Liver (tissue), 9 donors: ENCODE data around the gene EGFLAM. TPM values are rescaled to one million over a fixed set of nuclear protein-coding genes. Genes with fewer than 3 reads are reported as not detected.
A peak's percentile ranks its signal among the peaks of the same experiment; 100 is the strongest.

Source experiments
- DNase-seq: peaks from one replicate; pipeline ENCODE4 v3.0.0-alpha.2; 2017; ENCODE audit warnings: low spot score
- H3K27ac ChIP-seq, 2 donors: one replicate each; pipeline ENCODE4 v1.7.0; 2013; ENCODE audit warnings: inconsistent platforms in 2 of 2, low read length in 2 of 2, control low read depth in 1 of 2, low read depth in 1 of 2, mild to moderate bottlenecking in 1 of 2
- H3K27me3 ChIP-seq, 4 donors: one replicate each; pipeline versions ENCODE4 v1.6.1 to v1.7.0; 2013; ENCODE audit warnings: low read length in 3 of 4, inconsistent platforms in 1 of 4, mild to moderate bottlenecking in 1 of 4, moderate library complexity in 1 of 4; ENCODE audit not compliant: control insufficient read depth in 4 of 4, insufficient read depth in 4 of 4
- H3K36me3 ChIP-seq, 4 donors: one replicate each; pipeline versions ENCODE4 v1.6.1 to v1.7.0; 2013; ENCODE audit warnings: low read length in 3 of 4, mild to moderate bottlenecking in 3 of 4, low read depth in 1 of 4, moderate library complexity in 1 of 4; ENCODE audit not compliant: control insufficient read depth in 4 of 4, insufficient read depth in 3 of 4
- H3K4me1 ChIP-seq, 4 donors: one replicate each; pipeline versions ENCODE4 v1.6.1 to v1.7.0; 2013; ENCODE audit warnings: low read length in 3 of 4, mild to moderate bottlenecking in 3 of 4, moderate library complexity in 1 of 4; ENCODE audit not compliant: control insufficient read depth in 4 of 4, insufficient read depth in 4 of 4
- H3K4me3 ChIP-seq, 3 donors: one replicate each; pipeline versions ENCODE4 v1.6.1 to v1.7.0; 2013; ENCODE audit warnings: low read length in 3 of 3, control low read depth in 1 of 3, low read depth in 1 of 3, mild to moderate bottlenecking in 1 of 3
- H3K9ac ChIP-seq, 2 donors: one replicate each; pipeline ENCODE4 v1.7.0; 2013; ENCODE audit warnings: low read length in 2 of 2, mild to moderate bottlenecking in 2 of 2, moderate library complexity in 2 of 2, control low read depth in 1 of 2, low read depth in 1 of 2
- H3K9me3 ChIP-seq, 4 donors: one replicate each; pipeline versions ENCODE4 v1.6.1 to v1.7.0; 2013; ENCODE audit warnings: low read length in 3 of 4; ENCODE audit not compliant: control insufficient read depth in 4 of 4
- ATF3 ChIP-seq: IDR thresholded peaks from 2 replicates; pipeline ENCODE4 v1.6.1; 2016; ENCODE audit warnings: antibody characterized with exemption
- CTCF ChIP-seq: fragments of 150-350 bp; IDR thresholded peaks from 2 replicates; pipeline ENCODE4 v1.5.1; 2017; ENCODE audit warnings: improper control_type of control experiment, low read depth, low read length; ENCODE audit not compliant: missing input control
- EGR1 ChIP-seq, 2 donors: IDR thresholded peaks; 2 replicates each; pipeline ENCODE4 v1.6.1; 2016 to 2018; ENCODE audit warnings: antibody characterized with exemption in 2 of 2, low read depth in 2 of 2
- FOXA1 ChIP-seq: IDR thresholded peaks from 2 replicates; pipeline ENCODE4 v1.6.1; 2016; ENCODE audit warnings: antibody characterized with exemption
- FOXA2 ChIP-seq: IDR thresholded peaks from 2 replicates; pipeline ENCODE4 v1.6.1; 2016; ENCODE audit warnings: antibody characterized with exemption
- GABPA ChIP-seq, 2 donors: IDR thresholded peaks in 1 of 2; conservative IDR thresholded peaks in 1 of 2; 2 replicates each; pipeline ENCODE4 v1.6.1; 2016; ENCODE audit warnings: antibody characterized with exemption in 2 of 2, mild to moderate bottlenecking in 1 of 2, moderate library complexity in 1 of 2
- HNF4A ChIP-seq, 2 donors: conservative IDR thresholded peaks; 2 replicates each; pipeline ENCODE4 v1.6.1; 2016; ENCODE audit warnings: antibody characterized with exemption in 2 of 2, mild to moderate bottlenecking in 2 of 2
- HNF4G ChIP-seq: IDR thresholded peaks from 2 replicates; pipeline ENCODE4 v1.6.1; 2016; ENCODE audit warnings: antibody characterized with exemption
- JUND ChIP-seq, 2 donors: IDR thresholded peaks; 2 replicates each; pipeline ENCODE4 v1.6.1; 2016; ENCODE audit warnings: antibody characterized with exemption in 2 of 2
- MAX ChIP-seq: IDR thresholded peaks from 2 replicates; pipeline ENCODE4 v1.6.1; 2016; ENCODE audit warnings: antibody characterized with exemption
- NR2F2 ChIP-seq: IDR thresholded peaks from 2 replicates; pipeline ENCODE4 v1.6.1; 2016; ENCODE audit warnings: antibody characterized with exemption
- RAD21 ChIP-seq, 2 donors: IDR thresholded peaks; 2 replicates each; pipeline ENCODE4 v1.6.1; 2016; ENCODE audit warnings: antibody characterized with exemption in 2 of 2, mild to moderate bottlenecking in 2 of 2
- REST ChIP-seq: IDR thresholded peaks from 2 replicates; pipeline ENCODE4 v1.6.1; 2016; ENCODE audit warnings: antibody characterized with exemption, mild to moderate bottlenecking
- RXRA ChIP-seq, 2 donors: IDR thresholded peaks; 2 replicates each; pipeline ENCODE4 v1.6.1; 2017 to 2018; ENCODE audit warnings: antibody characterized with exemption in 2 of 2, mild to moderate bottlenecking in 1 of 2
- SP1 ChIP-seq: IDR thresholded peaks from 2 replicates; pipeline ENCODE4 v1.6.1; 2018; ENCODE audit warnings: antibody characterized with exemption, mild to moderate bottlenecking
- TAF1 ChIP-seq: conservative IDR thresholded peaks from 2 replicates; pipeline ENCODE4 v1.6.1; 2016; ENCODE audit warnings: antibody characterized with exemption, mild to moderate bottlenecking
- YY1 ChIP-seq: IDR thresholded peaks from 2 replicates; pipeline ENCODE4 v1.6.1; 2016; ENCODE audit warnings: antibody characterized with exemption, mild to moderate bottlenecking
- ZBTB33 ChIP-seq: IDR thresholded peaks from 2 replicates; pipeline ENCODE4 v1.6.1; 2016; ENCODE audit warnings: antibody characterized with exemption
- WGBS: extraction: QIAGEN DNeasy Blood & Tissue Kit; methylation state at CpG from one replicate; pipeline ENCODE4 v1.1.7; 2013; 5-methylcytosine and 5-hydroxymethylcytosine counted together
- polyA plus RNA-seq, 2 donors: library from polyadenylated mRNA; stranded (reverse) in 1 of 2; unstranded in 1 of 2; fragments of 200-250 nt in 1 of 2; fragments of >200 nt in 1 of 2; fragmentation: Nextera tagmentation in 1 of 2; extraction: Ambion mirVana in 1 of 2; gene quantifications; one replicate each; pipeline versions ENCODE4 v1.2.1 to v1.2.3, GENCODE V29; 2013 to 2015
- total RNA-seq, 2 donors: library from RNA; depleted of rRNA; stranded (reverse); fragments of >200 nt; gene quantifications; one replicate each; pipeline ENCODE4 v1.2.3, GENCODE V29; 2014
- donor health status: healthy.
- donor health status: healthy.
- donor health status: healthy.
- donor health status: healthy.
- donor health status: healthy.

The EGFLAM gene
- total and polyA plus RNA-seq, 4 donors = 1.1 to 4.9 (median 1.9) TPM

- TF ChIP-seq JUND (IDR thresholded peaks at IDR 0.05) (no peak), RAD21 (IDR thresholded peaks at IDR 0.05) (no peak), CTCF (no peak), TAF1 (no peak), FOXA1 (no peak), GABPA (IDR thresholded peaks at IDR 0.05 in 1 of 2, conservative IDR thresholded peaks at IDR 0.05 in 1 of 2) (no peak), SP1 (no peak), RXRA (IDR thresholded peaks at IDR 0.05) (no peak), ZBTB33 (no peak), EGR1 (IDR thresholded peaks at IDR 0.05; ENCODE audit: low read depth in 2 of 2) (no peak), FOXA2 (no peak), NR2F2 (no peak), HNF4A (conservative IDR thresholded peaks at IDR 0.05) (no peak), HNF4G (no peak)
- no peaks in the 10 kb centered on the region for H3K9me3 ChIP-seq
- no peak overlapping the region for H3K9ac ChIP-seq
- H3K4me3 ChIP-seq = no peak overlapping the region
- no peak overlapping the region for H3K27ac ChIP-seq
- H3K4me1 ChIP-seq = no peaks in the 10 kb centered on the region
- no peak for DNase-seq
- H3K36me3 ChIP-seq = no peaks in the 10 kb centered on the region
- 80% methylated on average over 6 of the region's 6 CpGs for WGBS
- no peaks in the 10 kb centered on the region for H3K27me3 ChIP-seq
Measured at GRCh38 chr5:38396766-38397165, 138.4 kb downstream of the EGFLAM start.

GRCh38 chr5:38400365-38400764 lies 142.0 kb downstream of the EGFLAM start:
- no peaks in the 10 kb centered on the region for H3K36me3 ChIP-seq
- H3K4me1 ChIP-seq = no peaks in the 10 kb centered on the region
- no peak overlapping the region for H3K4me3 ChIP-seq
- DNase-seq = no peak
- 68% methylated on average over 2 of the region's 2 CpGs for WGBS
- TF ChIP-seq ZBTB33 (no peak), GABPA (IDR thresholded peaks at IDR 0.05 in 1 of 2, conservative IDR thresholded peaks at IDR 0.05 in 1 of 2) (no peak), ATF3 (no peak), MAX (no peak), HNF4A (conservative IDR thresholded peaks at IDR 0.05) (no peak), REST (no peak), EGR1 (IDR thresholded peaks at IDR 0.05; ENCODE audit: low read depth in 2 of 2) (no peak), CTCF (no peak), FOXA1 (no peak), SP1 (peak; percentile 65), YY1 (no peak), RAD21 (IDR thresholded peaks at IDR 0.05) (no peak), NR2F2 (peak; percentile 71), TAF1 (no peak), RXRA (IDR thresholded peaks at IDR 0.05) (peak in 1 of 2 donors; percentile 39)
- H3K9ac ChIP-seq = no peak overlapping the region
- H3K27ac ChIP-seq = no peak overlapping the region
- H3K27me3 ChIP-seq = no peaks in the 10 kb centered on the region
- no peaks in the 10 kb centered on the region for H3K9me3 ChIP-seq
